Smooth muscle cell (in vitro differentiated cells): ENCODE measurements around the gene TMED8. TPM values are rescaled to one million over a fixed set of nuclear protein-coding genes. Genes with fewer than 3 reads are reported as not detected.

Source experiments
- DNase-seq: peaks from one replicate; lab custom pipeline; 2025; ENCODE audit not compliant: unreplicated experiment; lab: John Stamatoyannopoulos, UW
- H2AFZ ChIP-seq: fragments of 200-600 bp; sonication (generic); 2 replicates; pipeline ENCODE4 v1.6.0; 2016; ENCODE audit warnings: antibody characterized with exemption, low read depth, mild to moderate bottlenecking
- H3F3A ChIP-seq: fragments of 200-600 bp; sonication (generic); 2 replicates; pipeline ENCODE4 v1.6.0; 2017; ENCODE audit warnings: antibody characterized with exemption, low read depth
- H3K27ac ChIP-seq: fragments of 200-600 bp; sonication (generic); 2 replicates; pipeline ENCODE4 v1.5.1; 2016; ENCODE audit warnings: low read depth, mild to moderate bottlenecking
- H3K27me3 ChIP-seq: fragments of 200-600 bp; sonication (generic); 2 replicates; pipeline ENCODE4 v1.6.1; 2016; ENCODE audit warnings: low read depth, mild to moderate bottlenecking
- H3K36me3 ChIP-seq: fragments of 200-600 bp; sonication (generic); 2 replicates; pipeline ENCODE4 v1.5.1; 2016; ENCODE audit warnings: low read depth
- H3K4me1 ChIP-seq: fragments of 200-600 bp; sonication (generic); 2 replicates; pipeline ENCODE4 v1.5.1; 2016; ENCODE audit warnings: low read depth
- H3K4me2 ChIP-seq: fragments of 200-600 bp; sonication (generic); 2 replicates; pipeline ENCODE4 v1.6.0; 2016; ENCODE audit warnings: mild to moderate bottlenecking
- H3K4me3 ChIP-seq: fragments of 200-600 bp; sonication (generic); 2 replicates; pipeline ENCODE4 v1.5.1; 2016; ENCODE audit warnings: mild to moderate bottlenecking
- H3K79me2 ChIP-seq: fragments of 200-600 bp; sonication (generic); 2 replicates; pipeline ENCODE4 v1.6.0; 2016; ENCODE audit warnings: low read depth, mild to moderate bottlenecking
- H3K9ac ChIP-seq: fragments of 200-600 bp; sonication (generic); 2 replicates; pipeline ENCODE4 v1.6.0; 2016; ENCODE audit warnings: low read depth
- H3K9me3 ChIP-seq: fragments of 200-600 bp; sonication (generic); replicated peaks from 2 replicates; pipeline ENCODE4 v1.5.1; 2016; ENCODE audit warnings: low read depth
- H4K20me1 ChIP-seq: fragments of 200-600 bp; sonication (generic); 2 replicates; pipeline ENCODE4 v1.6.0; 2016; ENCODE audit warnings: low read depth
- WGBS: methylation state at CpG from one replicate; pipeline ENCODE4 v1.1.7; 2016; ENCODE audit warnings: low lambda C conversion rate; 5-methylcytosine and 5-hydroxymethylcytosine counted together
- polyA plus RNA-seq: library from polyadenylated mRNA; unstranded; fragments of >200 nt; fragmentation: Nextera tagmentation; extraction: Ambion mirVana; gene quantifications from 2 replicates; pipeline ENCODE4 v1.2.1, GENCODE V29; 2016
- total RNA-seq: library from RNA; depleted of rRNA; stranded (reverse); fragments of >200 nt; gene quantifications from 2 replicates; pipeline ENCODE4 v1.2.3, GENCODE V29; 2014
- TF ChIP-seq, protein P1 (sequence below): fragments of 200-600 bp; sonication (generic); IDR thresholded peaks from 2 replicates; pipeline ENCODE4 v1.5.1; 2017; ENCODE audit warnings: borderline replicate concordance, mild to moderate bottlenecking, antibody characterized with exemption; ENCODE audit not compliant: insufficient read depth, poor library complexity, severe bottlenecking

The TMED8 gene
- total and polyA plus RNA-seq, 2 experiments from 2014 or later, result 4.5 to 12.2 TPM

DNA sequence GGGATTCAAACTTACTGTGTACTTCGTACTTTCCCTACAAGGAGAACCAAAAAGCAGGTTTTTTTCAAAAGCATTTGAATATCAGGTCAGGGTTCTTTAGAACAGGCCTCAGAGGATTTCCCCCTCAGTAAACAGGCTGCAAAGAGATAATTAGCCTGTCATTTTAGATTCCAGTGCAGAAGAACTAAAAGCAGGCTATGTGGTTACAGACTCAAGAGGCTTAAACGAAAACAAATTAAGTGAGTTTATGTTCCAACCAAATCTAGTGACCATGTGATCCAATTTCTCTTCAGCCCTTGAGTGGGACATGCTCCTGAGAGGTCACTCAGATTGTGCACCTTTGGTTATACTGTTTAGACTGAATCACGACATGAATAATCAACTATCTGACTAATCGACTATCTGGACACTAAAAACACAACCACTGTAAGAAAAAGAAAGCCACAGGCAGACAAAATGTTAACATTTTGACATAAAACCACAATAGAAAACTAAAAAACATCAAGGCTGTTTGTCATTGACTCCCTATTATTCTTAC lies 4.5 kb downstream of the TMED8 start:
- no peak for DNase-seq
- peaks cover 25% of the 10 kb centered on the region for H4K20me1 ChIP-seq
- H2AFZ ChIP-seq, result no peak overlapping the region
- no peak overlapping the region for H3K9ac ChIP-seq
- no peaks in the 10 kb centered on the region for H3K36me3 ChIP-seq
- peak overlapping the region; percentile 22 for H3K4me3 ChIP-seq
- H3K27ac ChIP-seq, result peak overlapping the region; percentile 67
- peaks cover 15% of the 10 kb centered on the region for H3F3A ChIP-seq
- TF ChIP-seq, protein P1, sequence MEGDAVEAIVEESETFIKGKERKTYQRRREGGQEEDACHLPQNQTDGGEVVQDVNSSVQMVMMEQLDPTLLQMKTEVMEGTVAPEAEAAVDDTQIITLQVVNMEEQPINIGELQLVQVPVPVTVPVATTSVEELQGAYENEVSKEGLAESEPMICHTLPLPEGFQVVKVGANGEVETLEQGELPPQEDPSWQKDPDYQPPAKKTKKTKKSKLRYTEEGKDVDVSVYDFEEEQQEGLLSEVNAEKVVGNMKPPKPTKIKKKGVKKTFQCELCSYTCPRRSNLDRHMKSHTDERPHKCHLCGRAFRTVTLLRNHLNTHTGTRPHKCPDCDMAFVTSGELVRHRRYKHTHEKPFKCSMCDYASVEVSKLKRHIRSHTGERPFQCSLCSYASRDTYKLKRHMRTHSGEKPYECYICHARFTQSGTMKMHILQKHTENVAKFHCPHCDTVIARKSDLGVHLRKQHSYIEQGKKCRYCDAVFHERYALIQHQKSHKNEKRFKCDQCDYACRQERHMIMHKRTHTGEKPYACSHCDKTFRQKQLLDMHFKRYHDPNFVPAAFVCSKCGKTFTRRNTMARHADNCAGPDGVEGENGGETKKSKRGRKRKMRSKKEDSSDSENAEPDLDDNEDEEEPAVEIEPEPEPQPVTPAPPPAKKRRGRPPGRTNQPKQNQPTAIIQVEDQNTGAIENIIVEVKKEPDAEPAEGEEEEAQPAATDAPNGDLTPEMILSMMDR, result no peak
- H3K9me3 ChIP-seq, result no peaks in the 10 kb centered on the region
- H3K79me2 ChIP-seq, result peaks cover 47% of the 10 kb centered on the region
- peak overlapping the region; percentile 56 for H3K4me2 ChIP-seq
- no peaks in the 10 kb centered on the region for H3K27me3 ChIP-seq
- 12% methylated on average over 4 of the region's 4 CpGs for WGBS
- peaks cover 31% of the 10 kb centered on the region for H3K4me1 ChIP-seq

DNA sequence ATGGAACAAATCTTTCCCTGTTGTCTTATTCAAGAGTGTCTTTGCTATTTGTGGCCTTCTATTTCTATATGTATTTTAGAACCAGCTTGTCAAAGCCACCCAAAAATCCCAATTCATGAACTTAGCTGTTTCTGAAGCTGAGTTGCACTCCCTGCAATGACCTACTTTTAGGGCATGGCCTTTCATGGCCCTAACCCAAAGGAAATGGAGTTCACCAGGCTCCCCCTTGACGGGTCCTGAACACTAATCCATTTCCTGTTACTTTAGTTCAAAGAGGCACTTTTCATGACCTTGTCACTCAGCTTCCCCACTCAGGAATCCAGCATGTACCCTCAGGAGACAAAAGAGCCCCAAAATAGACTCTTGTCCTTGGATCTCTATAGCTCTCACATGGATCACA lies 7.6 kb downstream of the TMED8 start:
- H3K36me3 ChIP-seq, result no peaks in the 10 kb centered on the region
- H3K27ac ChIP-seq, result no peak overlapping the region
- no peak overlapping the region for H3K9ac ChIP-seq
- TF ChIP-seq, protein P1, result no peak
- no peak overlapping the region for H2AFZ ChIP-seq
- H3F3A ChIP-seq, result peaks cover 15% of the 10 kb centered on the region
- no peak overlapping the region for H3K4me3 ChIP-seq
- H3K79me2 ChIP-seq, result peaks cover 30% of the 10 kb centered on the region
- H3K9me3 ChIP-seq, result no peaks in the 10 kb centered on the region
- peaks cover 19% of the 10 kb centered on the region for H3K4me1 ChIP-seq
- H3K27me3 ChIP-seq, result no peaks in the 10 kb centered on the region
- DNase-seq, result no peak
- 71% methylated on average over 1 of the region's 1 CpG for WGBS
- no peak overlapping the region for H3K4me2 ChIP-seq
- peaks cover 37% of the 10 kb centered on the region for H4K20me1 ChIP-seq

DNA sequence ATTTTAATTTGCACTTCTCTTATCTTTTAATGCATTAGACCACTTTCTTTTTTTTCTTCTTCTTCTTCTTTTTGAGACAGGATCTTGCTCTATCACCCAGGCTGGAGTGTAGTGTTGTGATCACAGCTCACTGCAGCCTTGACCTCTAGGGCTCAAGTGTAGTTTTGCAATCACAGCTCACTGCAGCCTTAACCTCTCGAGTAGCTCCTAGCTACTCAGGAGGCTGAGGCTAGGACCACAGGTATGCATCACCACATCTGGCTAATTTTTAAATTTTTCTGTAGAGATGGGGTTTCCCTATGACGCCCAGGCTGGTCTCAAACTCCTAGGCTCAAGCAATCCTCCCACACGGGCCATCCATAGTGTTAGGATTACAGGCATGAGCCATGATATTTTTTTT lies 12.7 kb downstream of the TMED8 start:
- no peak overlapping the region for H3K9ac ChIP-seq
- no peak for DNase-seq
- TF ChIP-seq, protein P1, result no peak

DNA sequence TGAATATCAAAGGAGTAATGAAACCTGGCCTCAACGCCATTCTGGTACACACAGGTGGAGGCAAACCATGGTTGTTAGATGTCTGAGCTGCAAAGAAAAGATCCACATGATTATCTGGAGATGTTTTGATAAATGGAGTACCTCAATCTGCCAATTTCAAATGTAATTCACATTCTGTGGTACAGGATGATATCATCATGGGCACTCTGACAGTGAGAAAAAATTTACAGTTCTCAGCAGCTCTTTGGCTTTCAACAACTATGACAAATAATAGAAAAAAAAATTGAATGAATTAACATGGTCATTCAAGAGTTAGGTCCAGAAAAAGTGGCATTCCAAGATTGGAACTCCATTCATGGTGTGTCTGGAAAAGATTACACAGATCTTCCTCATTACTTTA lies 17.3 kb downstream of the TMED8 start:
- Histone ChIP-seq H2AFZ (no peak overlapping the region), H4K20me1 (peaks cover 44% of the 10 kb centered on the region), H3K9ac (no peak overlapping the region), H3K27ac (no peak overlapping the region), H3K36me3 (no peaks in the 10 kb centered on the region), H3K79me2 (peaks cover 17% of the 10 kb centered on the region), H3K4me3 (no peak overlapping the region), H3K27me3 (no peaks in the 10 kb centered on the region), H3F3A (no peaks in the 10 kb centered on the region), H3K4me1 (no peaks in the 10 kb centered on the region), H3K4me2 (no peak overlapping the region), H3K9me3 (no peaks in the 10 kb centered on the region)
- TF ChIP-seq, protein P1, result no peak
- no peak for DNase-seq
- WGBS, result 96% methylated on average over 1 of the region's 1 CpG

More for the DNA sequence above, 12.7 kb downstream of the TMED8 start:
- peaks cover 6% of the 10 kb centered on the region for H3K79me2 ChIP-seq
- no peaks in the 10 kb centered on the region for H3K9me3 ChIP-seq
- H3K4me2 ChIP-seq, result no peak overlapping the region
- no peak overlapping the region for H2AFZ ChIP-seq
- H3F3A ChIP-seq, result no peaks in the 10 kb centered on the region
- peaks cover 35% of the 10 kb centered on the region for H4K20me1 ChIP-seq
- WGBS, result 83% methylated on average over 3 of the region's 3 CpGs
- no peaks in the 10 kb centered on the region for H3K36me3 ChIP-seq
- no peaks in the 10 kb centered on the region for H3K27me3 ChIP-seq
- no peak overlapping the region for H3K4me3 ChIP-seq
- no peaks in the 10 kb centered on the region for H3K4me1 ChIP-seq
- H3K27ac ChIP-seq, result no peak overlapping the region
